Thoracic aorta (tissue), 2 donors: ENCODE data around the gene PSMB10. TPM values are rescaled to one million over a fixed set of nuclear protein-coding genes. Genes with fewer than 3 reads are reported as not detected.

ENCODE experiments used
- ATAC-seq: fragments of 150-250 bp; one replicate; pipeline ENCODE4 v1.8.0; 2017; ENCODE audit warnings: low read depth; ENCODE audit not compliant: insufficient number of reproducible peaks, low FRiP score
- DNase-seq: peaks from one replicate; pipeline ENCODE4 v3.0.0-alpha.2; 2020; ENCODE audit warnings: low spot score
- H3K27ac ChIP-seq, 2 donors: fragments of 200-600 bp; sonication (generic); 1 replicate in 1 of 2; 2 replicates in 1 of 2; pipeline ENCODE4 v1.5.1; 2016; ENCODE audit warnings: mild to moderate bottlenecking in 2 of 2, moderate library complexity in 2 of 2
- H3K27me3 ChIP-seq: fragments of 200-600 bp; sonication (generic); replicated peaks from 2 replicates; pipeline ENCODE4 v1.6.0; 2016; ENCODE audit warnings: mild to moderate bottlenecking; ENCODE audit not compliant: insufficient read depth
- H3K36me3 ChIP-seq: fragments of 200-600 bp; sonication (generic); one replicate; pipeline ENCODE4 v1.5.1; 2016
- H3K4me1 ChIP-seq, 2 donors: fragments of 200-600 bp; sonication (generic); 1 replicate in 1 of 2; 2 replicates in 1 of 2; pipeline versions ENCODE4 v1.5.1 to v1.6.0; 2016; ENCODE audit warnings: low read depth in 2 of 2, mild to moderate bottlenecking in 1 of 2; ENCODE audit not compliant: control insufficient read depth in 1 of 2
- H3K4me3 ChIP-seq: fragments of 200-600 bp; sonication (generic); 2 replicates; pipeline ENCODE4 v1.5.1; 2016; ENCODE audit warnings: mild to moderate bottlenecking
- H3K9me3 ChIP-seq: fragments of 200-600 bp; sonication (generic); 2 replicates; pipeline ENCODE4 v1.5.1; 2016
- total RNA-seq, 2 donors: library from RNA; depleted of rRNA; stranded (reverse); fragments of >200 nt; gene quantifications; one replicate each; pipeline versions ENCODE4 v1.1.0 to v1.2.3, GENCODE V29; 2016
- TF ChIP-seq, protein P1 (sequence below): fragments of 200-600 bp; sonication (generic); IDR thresholded peaks from one replicate; pipeline ENCODE4 v1.5.1; 2019; ENCODE audit warnings: antibody characterized with exemption

The PSMB10 gene
- total RNA-seq, 2 donors from 2014 or later: 19.8 to 52.7 TPM

DNA sequence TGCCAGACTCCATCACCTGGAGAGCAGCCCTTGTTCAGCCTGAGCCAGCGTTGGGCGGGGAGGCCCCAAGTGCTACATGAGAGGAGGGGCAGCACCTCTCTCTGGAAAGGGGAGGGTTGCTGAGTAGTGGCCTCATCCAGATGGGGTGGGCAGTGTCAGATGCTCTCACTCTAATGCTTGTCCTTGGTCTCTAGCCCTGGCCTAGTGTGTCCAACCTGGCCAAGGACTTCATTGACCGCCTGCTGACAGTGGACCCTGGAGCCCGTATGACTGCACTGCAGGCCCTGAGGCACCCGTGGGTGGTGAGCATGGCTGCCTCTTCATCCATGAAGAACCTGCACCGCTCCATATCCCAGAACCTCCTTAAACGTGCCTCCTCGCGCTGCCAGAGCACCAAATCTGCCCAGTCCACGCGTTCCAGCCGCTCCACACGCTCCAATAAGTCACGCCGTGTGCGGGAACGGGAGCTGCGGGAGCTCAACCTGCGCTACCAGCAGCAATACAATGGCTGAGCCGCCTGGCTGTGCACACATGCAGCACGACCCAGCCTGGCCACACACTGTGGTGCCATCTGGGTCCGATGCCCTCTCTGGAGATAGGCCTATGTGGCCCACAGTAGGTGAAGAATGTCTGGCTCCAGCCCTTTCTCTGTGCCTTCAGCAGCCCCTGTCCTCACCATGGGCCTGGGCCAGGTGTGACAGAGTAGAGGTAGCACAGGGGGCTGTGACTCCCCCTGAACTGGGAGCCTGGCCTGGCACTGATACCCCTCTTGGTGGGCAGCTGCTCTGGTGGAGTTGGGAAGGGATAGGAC lies 9.3 kb downstream of the PSMB10 start:
- H3K4me1 ChIP-seq: peaks cover 8 to 19% of the 10 kb centered on the region in 2 donors
- H3K4me3 ChIP-seq: no peak overlapping the region
- no peaks in the 10 kb centered on the region for H3K9me3 ChIP-seq
- TF ChIP-seq, protein P1, sequence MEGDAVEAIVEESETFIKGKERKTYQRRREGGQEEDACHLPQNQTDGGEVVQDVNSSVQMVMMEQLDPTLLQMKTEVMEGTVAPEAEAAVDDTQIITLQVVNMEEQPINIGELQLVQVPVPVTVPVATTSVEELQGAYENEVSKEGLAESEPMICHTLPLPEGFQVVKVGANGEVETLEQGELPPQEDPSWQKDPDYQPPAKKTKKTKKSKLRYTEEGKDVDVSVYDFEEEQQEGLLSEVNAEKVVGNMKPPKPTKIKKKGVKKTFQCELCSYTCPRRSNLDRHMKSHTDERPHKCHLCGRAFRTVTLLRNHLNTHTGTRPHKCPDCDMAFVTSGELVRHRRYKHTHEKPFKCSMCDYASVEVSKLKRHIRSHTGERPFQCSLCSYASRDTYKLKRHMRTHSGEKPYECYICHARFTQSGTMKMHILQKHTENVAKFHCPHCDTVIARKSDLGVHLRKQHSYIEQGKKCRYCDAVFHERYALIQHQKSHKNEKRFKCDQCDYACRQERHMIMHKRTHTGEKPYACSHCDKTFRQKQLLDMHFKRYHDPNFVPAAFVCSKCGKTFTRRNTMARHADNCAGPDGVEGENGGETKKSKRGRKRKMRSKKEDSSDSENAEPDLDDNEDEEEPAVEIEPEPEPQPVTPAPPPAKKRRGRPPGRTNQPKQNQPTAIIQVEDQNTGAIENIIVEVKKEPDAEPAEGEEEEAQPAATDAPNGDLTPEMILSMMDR: no peak
- ATAC-seq: no peak
- peaks cover 22% of the 10 kb centered on the region for H3K36me3 ChIP-seq
- peak overlapping the region; percentile 68 to 70 for H3K27ac ChIP-seq
- DNase-seq: no peak
- H3K27me3 ChIP-seq: no peaks in the 10 kb centered on the region

DNA sequence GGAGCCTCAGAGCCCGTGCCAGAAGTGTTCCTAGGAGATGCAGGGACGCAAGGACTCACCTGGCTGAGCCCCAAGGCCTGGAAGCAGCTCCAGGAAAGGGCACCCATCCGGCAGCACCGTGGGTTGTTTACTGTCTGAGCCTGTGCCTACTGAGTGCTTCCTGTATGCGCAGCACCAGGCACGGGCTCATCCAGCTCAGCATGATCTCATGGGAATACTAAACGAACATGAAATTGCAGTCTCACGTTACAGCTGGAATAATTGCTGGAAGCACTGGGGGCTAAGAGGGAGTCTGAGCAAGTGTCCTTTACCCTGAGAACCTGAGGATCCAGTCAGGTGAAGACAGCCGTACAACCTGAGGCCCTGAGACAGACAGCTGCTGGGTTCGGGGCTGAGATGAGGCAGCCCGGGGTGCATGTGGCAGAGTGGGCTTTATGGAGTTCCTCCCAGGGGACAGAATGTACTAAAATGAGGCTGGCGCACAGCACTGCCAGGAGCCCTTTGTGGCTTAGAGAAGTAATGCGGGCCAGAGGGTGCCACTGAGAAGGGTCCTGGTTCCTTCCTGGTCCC lies 10.4 kb downstream of the PSMB10 start:
- no peaks in the 10 kb centered on the region for H3K27me3 ChIP-seq
- H3K9me3 ChIP-seq: no peaks in the 10 kb centered on the region
- ATAC-seq (no peak), DNase-seq (no peak)
- H3K36me3 ChIP-seq: peaks cover 22% of the 10 kb centered on the region
- TF ChIP-seq, protein P1: peak; percentile 40
- peak overlapping the region; percentile 68 to 70 for H3K27ac ChIP-seq
- peak overlapping the region; percentile 21 for H3K4me3 ChIP-seq
- H3K4me1 ChIP-seq: peaks cover 8 to 19% of the 10 kb centered on the region in 2 donors

DNA sequence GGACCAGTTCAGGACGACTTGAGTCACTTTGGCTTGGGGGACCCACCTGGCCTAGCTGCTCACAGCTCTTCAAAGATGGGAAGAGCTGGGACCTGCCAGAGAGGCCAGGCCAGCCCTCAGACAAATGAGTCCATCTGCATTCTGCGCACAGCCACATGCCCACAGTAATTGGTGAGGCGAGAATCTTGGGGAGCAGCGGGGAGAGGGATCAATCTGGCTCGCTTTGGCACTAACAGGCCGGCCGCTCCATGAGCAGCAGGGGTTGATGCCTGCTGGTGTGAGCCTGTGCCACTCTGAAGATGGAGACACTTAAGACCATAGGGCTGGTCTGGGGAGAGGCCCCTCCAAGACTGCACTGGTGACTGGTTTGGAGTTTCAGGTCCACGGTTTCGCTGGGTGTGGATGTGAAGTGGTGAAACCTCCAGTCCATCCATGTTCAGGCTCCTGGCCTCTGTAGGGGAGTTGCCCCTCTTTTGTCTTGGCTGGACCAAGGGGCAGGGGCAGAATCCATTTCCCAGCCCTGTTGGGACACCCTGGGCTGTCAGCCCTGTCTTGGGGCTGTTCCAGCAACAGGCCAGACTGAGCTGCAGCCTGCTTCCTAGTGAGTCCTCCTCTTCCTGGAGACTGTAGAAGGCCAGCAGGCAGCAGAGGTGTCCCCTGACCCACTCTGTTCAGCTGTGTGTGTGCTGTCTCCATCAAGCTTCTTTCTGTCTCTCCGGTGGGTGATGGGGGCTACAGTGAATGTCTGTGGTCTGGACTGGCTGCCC lies 12.3 kb downstream of the PSMB10 start:
- peaks cover 8 to 19% of the 10 kb centered on the region in 2 donors for H3K4me1 ChIP-seq
- H3K27ac ChIP-seq: no peak overlapping the region
- H3K4me3 ChIP-seq: no peak overlapping the region
- H3K9me3 ChIP-seq: no peaks in the 10 kb centered on the region
- DNase-seq (no peak), ATAC-seq (no peak)
- TF ChIP-seq, protein P1: no peak
- H3K27me3 ChIP-seq: no peaks in the 10 kb centered on the region
- peaks cover 11% of the 10 kb centered on the region for H3K36me3 ChIP-seq

DNA sequence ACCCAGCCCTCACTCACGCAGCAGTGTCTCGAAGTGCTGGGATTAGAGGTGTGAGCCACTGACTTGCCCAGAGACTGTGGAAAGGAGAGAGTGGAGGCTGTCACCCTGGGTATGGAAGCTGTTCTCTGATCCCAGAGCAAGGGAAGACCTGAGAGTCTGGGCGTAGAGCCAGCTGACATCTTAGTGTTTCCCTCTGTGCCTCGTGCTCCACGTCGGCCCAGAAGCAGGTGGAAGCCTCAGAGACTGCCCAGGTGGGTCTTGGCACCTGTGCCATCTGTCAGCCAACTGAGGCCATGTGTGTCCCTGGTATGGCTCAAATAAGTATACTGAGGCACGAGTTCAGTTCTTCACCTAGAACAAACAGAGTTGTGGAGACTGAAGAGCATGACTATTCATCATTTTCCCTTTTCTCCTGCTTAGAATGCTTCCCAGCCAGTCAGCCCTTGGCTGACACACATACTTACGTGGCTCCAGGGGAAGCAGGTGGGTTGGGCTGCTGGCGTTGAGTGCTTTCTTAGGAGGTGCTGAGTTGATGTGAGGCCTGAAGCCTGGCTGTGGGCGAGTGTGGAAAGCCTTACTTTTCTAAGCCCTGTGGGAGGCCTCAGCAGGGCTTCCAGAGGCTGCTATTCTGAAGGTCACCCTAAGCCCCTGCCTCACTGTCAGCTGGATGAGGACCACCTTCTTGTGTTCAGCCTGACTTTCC lies 13.1 kb downstream of the PSMB10 start:
- no peak for ATAC-seq
- peaks cover 8 to 19% of the 10 kb centered on the region in 2 donors for H3K4me1 ChIP-seq
- TF ChIP-seq, protein P1: no peak
- H3K36me3 ChIP-seq: peaks cover 7% of the 10 kb centered on the region
- H3K4me3 ChIP-seq: no peak overlapping the region
- no peak overlapping the region for H3K27ac ChIP-seq
- no peaks in the 10 kb centered on the region for H3K27me3 ChIP-seq
- DNase-seq: no peak
- H3K9me3 ChIP-seq: no peaks in the 10 kb centered on the region
